HL-60 (cell line): ENCODE results near the gene CAV1.

ENCODE experiments used
- CTCF ChIP-seq: IDR thresholded peaks from one replicate; pipeline ENCODE4 v1.5.1; 2011; ENCODE audit warnings: low read length, control low read depth, inconsistent platforms; ENCODE audit not compliant: insufficient read depth
- GABPA ChIP-seq: IDR thresholded peaks from 2 replicates; pipeline ENCODE4 v1.6.1; 2012; ENCODE audit warnings: low read depth
- POLR2AphosphoS5 ChIP-seq: IDR thresholded peaks from 2 replicates; pipeline ENCODE4 v1.6.1; 2012; ENCODE audit warnings: low read depth
- SPI1 ChIP-seq: IDR thresholded peaks from 2 replicates; pipeline ENCODE4 v1.6.1; 2012; ENCODE audit warnings: low read depth, mild to moderate bottlenecking, borderline replicate concordance
- TF ChIP-seq, protein P1 (sequence below): IDR thresholded peaks from 2 replicates; pipeline ENCODE4 v1.6.1; 2012; ENCODE audit warnings: low read depth; ENCODE audit not compliant: insufficient replicate concordance

DNA sequence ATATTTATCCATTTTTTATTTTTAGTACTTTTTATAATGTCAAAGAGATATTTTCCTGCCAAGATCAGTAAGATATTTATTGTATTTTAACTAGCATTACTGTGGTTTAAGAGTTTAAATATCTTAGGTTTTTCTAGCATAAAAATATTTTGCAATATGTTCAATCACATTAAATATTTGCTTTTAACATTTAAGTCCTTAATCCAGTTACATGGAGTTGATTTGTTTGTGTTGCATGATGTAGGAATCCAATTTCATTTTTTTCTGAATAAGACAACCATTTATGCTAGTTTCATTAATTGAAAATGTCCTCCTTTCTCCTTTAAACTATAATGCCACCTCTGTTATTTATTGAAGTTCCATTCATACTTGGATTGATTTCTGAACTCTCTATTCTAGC lies 41.8 kb downstream of the CAV1 start:
- TF ChIP-seq CTCF (no peak), POLR2AphosphoS5 (no peak), SPI1 (no peak), GABPA (no peak)
- TF ChIP-seq, protein P1, sequence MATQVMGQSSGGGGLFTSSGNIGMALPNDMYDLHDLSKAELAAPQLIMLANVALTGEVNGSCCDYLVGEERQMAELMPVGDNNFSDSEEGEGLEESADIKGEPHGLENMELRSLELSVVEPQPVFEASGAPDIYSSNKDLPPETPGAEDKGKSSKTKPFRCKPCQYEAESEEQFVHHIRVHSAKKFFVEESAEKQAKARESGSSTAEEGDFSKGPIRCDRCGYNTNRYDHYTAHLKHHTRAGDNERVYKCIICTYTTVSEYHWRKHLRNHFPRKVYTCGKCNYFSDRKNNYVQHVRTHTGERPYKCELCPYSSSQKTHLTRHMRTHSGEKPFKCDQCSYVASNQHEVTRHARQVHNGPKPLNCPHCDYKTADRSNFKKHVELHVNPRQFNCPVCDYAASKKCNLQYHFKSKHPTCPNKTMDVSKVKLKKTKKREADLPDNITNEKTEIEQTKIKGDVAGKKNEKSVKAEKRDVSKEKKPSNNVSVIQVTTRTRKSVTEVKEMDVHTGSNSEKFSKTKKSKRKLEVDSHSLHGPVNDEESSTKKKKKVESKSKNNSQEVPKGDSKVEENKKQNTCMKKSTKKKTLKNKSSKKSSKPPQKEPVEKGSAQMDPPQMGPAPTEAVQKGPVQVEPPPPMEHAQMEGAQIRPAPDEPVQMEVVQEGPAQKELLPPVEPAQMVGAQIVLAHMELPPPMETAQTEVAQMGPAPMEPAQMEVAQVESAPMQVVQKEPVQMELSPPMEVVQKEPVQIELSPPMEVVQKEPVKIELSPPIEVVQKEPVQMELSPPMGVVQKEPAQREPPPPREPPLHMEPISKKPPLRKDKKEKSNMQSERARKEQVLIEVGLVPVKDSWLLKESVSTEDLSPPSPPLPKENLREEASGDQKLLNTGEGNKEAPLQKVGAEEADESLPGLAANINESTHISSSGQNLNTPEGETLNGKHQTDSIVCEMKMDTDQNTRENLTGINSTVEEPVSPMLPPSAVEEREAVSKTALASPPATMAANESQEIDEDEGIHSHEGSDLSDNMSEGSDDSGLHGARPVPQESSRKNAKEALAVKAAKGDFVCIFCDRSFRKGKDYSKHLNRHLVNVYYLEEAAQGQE, result no peak
